Measurements from ENCODE around the gene SYNCRIP. TPM values are rescaled to one million over a fixed set of nuclear protein-coding genes. Genes with fewer than 3 reads are reported as not detected.
"Not testable (repeated sequence)": the region's sequence is repeated elsewhere in the genome, so short reads cannot be mapped to it uniquely, and the experiment has no call there.

The SYNCRIP gene
- total RNA-seq, 1 donor from 2014 or later = 127 TPM

DNA sequence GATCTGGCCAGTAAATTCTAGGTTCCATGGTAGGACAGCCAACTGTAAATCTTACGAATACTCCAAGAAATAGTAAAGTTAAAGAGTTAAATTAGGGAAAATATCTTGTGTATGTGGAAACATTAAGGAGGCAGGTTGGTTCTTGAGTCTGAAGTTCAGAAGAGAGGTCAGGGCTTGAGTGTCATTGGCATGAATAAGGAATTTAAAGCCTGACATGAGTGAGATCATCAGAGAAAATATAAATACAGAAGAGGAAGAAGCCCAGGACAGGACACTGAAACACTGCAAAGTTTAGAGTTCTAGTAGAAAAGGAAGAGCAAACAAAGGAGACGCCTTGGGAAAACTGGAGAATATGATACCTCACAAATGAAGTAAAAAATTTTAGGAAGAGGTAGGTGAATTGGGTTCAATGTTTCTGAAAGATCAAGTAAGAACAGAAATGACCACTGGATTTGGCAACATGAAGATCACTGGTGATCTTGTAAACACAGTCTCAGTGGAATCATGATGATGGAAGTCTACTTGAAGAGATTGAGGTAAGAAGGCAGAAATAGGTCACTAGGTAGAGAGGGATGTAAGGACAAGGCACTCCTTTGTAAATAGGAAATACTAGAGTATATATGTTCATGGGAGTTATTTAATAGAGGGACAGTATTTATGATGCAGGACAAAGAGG lies 41.6 kb upstream of the SYNCRIP start:
- Mint-ChIP-seq H3K4me3 (ENCODE audit: low read depth) (no peak overlapping the region), H3K27ac (no peak overlapping the region), H3K27me3 (no peaks in the 10 kb centered on the region), H3K9me3 (ENCODE audit: low read depth) (peaks cover 3% of the 10 kb centered on the region), H3K4me1 (ENCODE audit: low read depth) (no peaks in the 10 kb centered on the region), H3K36me3 (ENCODE audit: insufficient read depth) (no peaks in the 10 kb centered on the region)
- no peak for DNase-seq (ENCODE audit: low spot score, unreplicated experiment)
- TF ChIP-seq CTCF (IDR thresholded peaks at IDR 0.05; ENCODE audit: unreplicated experiment) = no peak

- H3K36me3 Mint-ChIP-seq (ENCODE audit: insufficient read depth); H3K9me3 Mint-ChIP-seq (ENCODE audit: low read depth); H3K27ac Mint-ChIP-seq; H3K4me3 Mint-ChIP-seq (ENCODE audit: low read depth); H3K27me3 Mint-ChIP-seq; H3K4me1 Mint-ChIP-seq (ENCODE audit: low read depth); DNase-seq (ENCODE audit: low spot score, unreplicated experiment): not testable (repeated sequence)
Observed at GRCh38 chr6:85681899-85682298, 39.2 kb upstream of the SYNCRIP start.

- Mint-ChIP-seq H3K4me3 (ENCODE audit: low read depth) (no peak overlapping the region), H3K36me3 (ENCODE audit: insufficient read depth) (peaks cover 8% of the 10 kb centered on the region)
Observed at GRCh38 chr6:85680388-85680787, 37.7 kb upstream of the SYNCRIP start.

DNA sequence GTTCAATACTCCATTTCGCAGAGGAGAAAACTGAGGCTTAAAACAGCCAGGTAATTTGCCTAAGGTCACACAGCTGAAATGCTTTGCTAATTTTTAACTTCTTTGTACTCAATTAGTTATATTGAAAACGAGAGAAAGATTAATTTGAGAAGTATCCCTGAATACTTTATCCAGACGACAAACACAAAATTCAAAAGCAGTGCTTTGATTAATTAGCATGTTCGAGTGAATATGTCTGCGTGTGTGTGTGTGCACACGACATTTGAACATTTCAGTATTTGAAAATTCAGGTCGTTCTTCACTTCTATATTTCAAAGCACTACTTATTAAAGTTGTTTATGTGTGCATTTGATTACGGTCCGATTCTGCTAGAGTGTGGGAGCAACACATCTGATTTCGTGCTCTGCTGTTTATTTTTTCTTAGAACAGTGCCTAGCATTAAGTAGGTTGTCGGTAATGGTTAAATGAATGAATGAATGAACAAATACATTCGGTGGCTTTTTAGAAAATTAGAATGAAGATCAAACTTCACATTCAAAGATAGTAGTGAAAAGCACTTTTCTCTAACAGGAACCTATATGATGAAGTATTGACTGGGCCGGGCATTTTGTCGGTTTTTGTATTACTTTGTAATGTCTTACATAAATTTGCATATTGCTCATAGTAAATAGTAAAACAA lies 36.9 kb upstream of the SYNCRIP start:
- Mint-ChIP-seq H3K9me3 (ENCODE audit: low read depth) (peaks cover 3% of the 10 kb centered on the region), H3K27me3 (no peaks in the 10 kb centered on the region), H3K36me3 (ENCODE audit: insufficient read depth) (peaks cover 10% of the 10 kb centered on the region), H3K4me3 (ENCODE audit: low read depth) (peak overlapping the region; percentile 95), H3K27ac (peak overlapping the region; percentile 86), H3K4me1 (ENCODE audit: low read depth) (peaks cover 17% of the 10 kb centered on the region)
- DNase-seq (ENCODE audit: low spot score, unreplicated experiment) = no peak
- no peak for TF ChIP-seq CTCF (IDR thresholded peaks at IDR 0.05; ENCODE audit: unreplicated experiment)

More at GRCh38 chr6:85680388-85680787, 37.7 kb upstream of the SYNCRIP start:
- TF ChIP-seq CTCF (IDR thresholded peaks at IDR 0.05; ENCODE audit: unreplicated experiment) = no peak
- DNase-seq (ENCODE audit: low spot score, unreplicated experiment) = no peak
- peaks cover 3% of the 10 kb centered on the region for H3K9me3 Mint-ChIP-seq (ENCODE audit: low read depth)
- H3K4me1 Mint-ChIP-seq (ENCODE audit: low read depth) = peaks cover 15% of the 10 kb centered on the region
- no peak overlapping the region for H3K27ac Mint-ChIP-seq
- no peaks in the 10 kb centered on the region for H3K27me3 Mint-ChIP-seq

DNA sequence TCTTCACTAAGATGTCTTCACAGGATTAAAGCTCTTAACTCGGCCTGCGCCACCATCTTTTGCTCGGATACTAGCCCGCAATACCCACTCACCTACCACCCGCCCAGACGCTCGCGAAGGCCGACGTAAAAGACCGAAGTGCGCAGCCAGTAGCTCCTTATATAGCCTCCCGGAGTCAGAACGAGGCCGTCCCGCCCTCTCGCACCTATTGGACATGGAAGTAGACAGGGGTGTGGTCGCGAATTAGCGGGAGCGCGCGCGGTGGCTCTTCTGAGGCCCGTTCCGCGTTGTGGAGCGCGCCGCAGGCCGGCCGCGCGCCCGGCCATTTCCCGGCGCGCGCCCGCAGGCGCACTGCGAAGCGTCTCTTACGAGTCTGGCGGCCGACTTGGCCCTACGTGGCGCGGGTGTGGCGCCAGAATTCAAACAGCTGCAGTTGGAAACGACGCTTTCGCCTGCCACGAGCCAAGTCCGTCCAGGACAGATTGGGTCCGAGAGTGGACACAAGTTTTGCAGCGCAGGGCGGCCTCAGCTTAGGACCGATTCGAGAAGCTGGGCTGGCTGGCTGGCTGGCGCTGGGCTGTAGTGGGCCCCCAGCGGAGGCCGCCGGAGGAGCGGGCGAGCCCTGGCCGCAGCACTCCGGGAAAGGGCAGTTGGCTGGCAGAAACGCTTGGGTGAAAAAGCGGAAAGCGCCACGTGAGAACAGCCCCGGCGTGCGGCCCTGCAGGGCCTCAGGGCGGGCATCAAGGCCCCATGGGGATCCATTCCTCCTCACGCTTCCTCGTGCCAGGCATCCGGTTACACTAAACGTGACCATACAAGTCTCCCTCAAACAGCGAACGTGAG lies 36.1 kb upstream of the SYNCRIP start:
- Mint-ChIP-seq H3K4me1 (ENCODE audit: low read depth) (peaks cover 17% of the 10 kb centered on the region), H3K9me3 (ENCODE audit: low read depth) (peaks cover 3% of the 10 kb centered on the region), H3K27ac (peak overlapping the region; percentile 98), H3K36me3 (ENCODE audit: insufficient read depth) (peaks cover 12% of the 10 kb centered on the region), H3K27me3 (no peaks in the 10 kb centered on the region), H3K4me3 (ENCODE audit: low read depth) (peak overlapping the region; percentile 95)
- peak; percentile 95 for DNase-seq (ENCODE audit: low spot score, unreplicated experiment)
- TF ChIP-seq CTCF (IDR thresholded peaks at IDR 0.05; ENCODE audit: unreplicated experiment) = no peak

All from progenitor cell of endocrine pancreas (in vitro differentiated cells).